Measurements from ENCODE around the gene RADIL. TPM values are rescaled to one million over a fixed set of nuclear protein-coding genes. Genes with fewer than 3 reads are reported as not detected.

Gene RADIL
- total RNA-seq, 6 donors from 2014 or later = 7.9 to 42.8 (median 13.0) TPM

DNA sequence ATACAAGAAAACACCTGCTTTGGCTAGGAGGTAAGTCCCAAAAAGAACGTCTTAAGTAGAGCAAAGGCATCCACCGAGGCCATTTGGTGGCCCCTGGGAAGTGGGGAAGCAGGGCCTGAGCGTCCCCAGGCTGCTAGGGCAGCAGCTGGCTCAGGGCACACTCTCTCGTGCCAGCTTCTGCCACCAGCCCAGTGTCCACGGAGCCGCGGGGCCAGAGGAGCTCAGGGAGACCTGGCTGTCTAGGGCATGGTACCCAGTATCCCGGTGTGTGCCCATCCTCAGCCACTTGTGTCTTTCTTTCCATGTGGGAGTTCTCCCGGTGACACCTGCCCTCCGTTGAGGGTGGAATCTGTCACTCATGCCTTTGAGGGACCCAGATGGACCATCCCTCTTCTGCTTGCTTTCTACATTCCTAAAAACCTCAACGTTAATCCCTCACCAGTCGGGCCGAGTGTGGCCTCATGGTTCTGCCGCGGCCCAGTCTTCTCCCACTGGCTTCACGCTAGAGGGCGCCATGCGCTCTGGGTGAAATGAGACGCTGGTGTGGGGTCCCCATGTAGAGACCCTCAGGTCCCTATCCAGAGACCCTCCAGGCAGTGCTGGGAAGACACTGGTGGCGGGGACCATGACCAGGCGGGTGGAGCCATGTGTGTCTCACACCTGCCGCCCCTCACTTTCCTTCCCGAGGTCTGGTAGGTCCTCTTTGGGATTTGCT is 117.6 kb downstream of the RADIL start:
- Histone ChIP-seq H3K36me3 (peaks cover 25 to 62% (median 45%) of the 10 kb centered on the region in 4 donors), H3K4me1 (peaks cover 0 to 10% (median 6%) of the 10 kb centered on the region in 4 donors), H3K27ac (no peak overlapping the region), H3K9me3 (no peaks in the 10 kb centered on the region), H3K4me3 (no peak overlapping the region), H3K27me3 (no peaks in the 10 kb centered on the region)
- ATAC-seq (ENCODE audit: low FRiP score in 2 of 2) = no peak
- 89 to 93% methylated on average over 21 to 23 of the region's 23 CpGs for WGBS, 2 donors
- TF ChIP-seq, protein P1, sequence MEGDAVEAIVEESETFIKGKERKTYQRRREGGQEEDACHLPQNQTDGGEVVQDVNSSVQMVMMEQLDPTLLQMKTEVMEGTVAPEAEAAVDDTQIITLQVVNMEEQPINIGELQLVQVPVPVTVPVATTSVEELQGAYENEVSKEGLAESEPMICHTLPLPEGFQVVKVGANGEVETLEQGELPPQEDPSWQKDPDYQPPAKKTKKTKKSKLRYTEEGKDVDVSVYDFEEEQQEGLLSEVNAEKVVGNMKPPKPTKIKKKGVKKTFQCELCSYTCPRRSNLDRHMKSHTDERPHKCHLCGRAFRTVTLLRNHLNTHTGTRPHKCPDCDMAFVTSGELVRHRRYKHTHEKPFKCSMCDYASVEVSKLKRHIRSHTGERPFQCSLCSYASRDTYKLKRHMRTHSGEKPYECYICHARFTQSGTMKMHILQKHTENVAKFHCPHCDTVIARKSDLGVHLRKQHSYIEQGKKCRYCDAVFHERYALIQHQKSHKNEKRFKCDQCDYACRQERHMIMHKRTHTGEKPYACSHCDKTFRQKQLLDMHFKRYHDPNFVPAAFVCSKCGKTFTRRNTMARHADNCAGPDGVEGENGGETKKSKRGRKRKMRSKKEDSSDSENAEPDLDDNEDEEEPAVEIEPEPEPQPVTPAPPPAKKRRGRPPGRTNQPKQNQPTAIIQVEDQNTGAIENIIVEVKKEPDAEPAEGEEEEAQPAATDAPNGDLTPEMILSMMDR (IDR thresholded peaks at IDR 0.05) = no peak
- no peak for TF ChIP-seq POLR2AphosphoS5 (IDR thresholded peaks at IDR 0.05)
- no peak for DNase-seq

DNA sequence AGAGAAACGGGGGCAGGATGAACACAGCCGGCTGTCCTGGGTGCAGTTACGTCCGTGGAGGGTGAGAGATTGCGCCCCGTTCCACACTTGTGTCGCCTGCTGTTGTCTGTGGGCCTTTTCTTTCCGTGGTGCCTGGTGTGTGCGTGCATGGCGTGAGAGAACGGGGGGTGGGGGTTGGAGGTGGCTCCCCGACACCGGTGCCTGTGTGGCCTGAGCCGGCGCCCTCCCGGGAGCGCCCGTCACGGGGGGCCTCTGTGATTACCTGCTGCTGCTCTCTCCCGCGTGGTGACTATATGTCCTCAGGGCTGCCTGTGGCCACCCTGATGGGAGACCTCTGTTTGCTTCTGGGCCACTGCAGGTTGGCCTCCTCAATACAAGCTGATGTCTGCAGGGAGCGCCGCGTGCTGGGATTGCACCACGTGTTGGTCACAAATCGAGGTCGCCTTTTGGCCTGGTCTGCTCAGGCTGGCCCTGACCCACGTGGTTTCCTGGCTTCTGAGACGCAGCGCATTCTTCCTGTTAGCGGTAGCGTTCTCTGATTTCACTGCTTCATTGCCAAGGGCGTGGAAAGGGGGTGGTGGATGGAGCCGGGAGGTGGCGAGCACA is 119.0 kb downstream of the RADIL start:
- DNase-seq = peak in 1 of 2 donors; percentile 80
- TF ChIP-seq POLR2A (IDR thresholded peaks at IDR 0.05) = no peak
- no peak for TF ChIP-seq EP300 (IDR thresholded peaks at IDR 0.05)
- TF ChIP-seq, protein P1 (IDR thresholded peaks at IDR 0.05) = no peak
- no peak for TF ChIP-seq POLR2AphosphoS5 (IDR thresholded peaks at IDR 0.05)

DNA sequence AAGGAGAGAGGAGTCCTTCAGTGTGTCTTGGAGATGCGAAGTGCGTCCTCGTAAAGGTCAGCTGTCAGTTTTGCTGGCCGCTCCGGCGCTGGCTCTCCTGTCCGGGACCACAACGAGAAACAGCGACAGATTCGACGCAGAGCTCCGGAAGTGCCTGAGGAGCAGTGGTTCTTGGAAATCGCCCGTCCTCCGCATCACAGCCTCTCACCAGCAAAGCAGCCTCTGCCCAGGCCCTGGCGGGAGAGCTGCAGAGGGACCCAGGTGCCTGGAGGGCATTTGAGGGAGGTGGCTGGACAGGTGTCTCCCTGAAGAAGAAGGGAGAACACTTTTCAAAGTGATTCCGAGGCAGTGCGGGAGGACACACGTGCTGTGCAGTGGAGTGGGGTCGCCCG is 119.7 kb downstream of the RADIL start:
- no peaks in the 10 kb centered on the region for H3K9me3 ChIP-seq
- peaks cover 39 to 83% (median 66%) of the 10 kb centered on the region in 4 donors for H3K36me3 ChIP-seq

More for the DNA sequence above, 119.0 kb downstream of the RADIL start:
- 85 to 86% methylated on average over 32 to 35 of the region's 35 CpGs for WGBS, 2 donors
- no peak for ATAC-seq (ENCODE audit: low FRiP score in 2 of 2)
- Histone ChIP-seq H3K27me3 (no peaks in the 10 kb centered on the region), H3K36me3 (peaks cover 33 to 76% (median 58%) of the 10 kb centered on the region in 4 donors), H3K9me3 (no peaks in the 10 kb centered on the region), H3K4me1 (peaks cover 0 to 3% (median under 1%) of the 10 kb centered on the region in 4 donors), H3K27ac (no peak overlapping the region), H3K4me3 (no peak overlapping the region)

DNA sequence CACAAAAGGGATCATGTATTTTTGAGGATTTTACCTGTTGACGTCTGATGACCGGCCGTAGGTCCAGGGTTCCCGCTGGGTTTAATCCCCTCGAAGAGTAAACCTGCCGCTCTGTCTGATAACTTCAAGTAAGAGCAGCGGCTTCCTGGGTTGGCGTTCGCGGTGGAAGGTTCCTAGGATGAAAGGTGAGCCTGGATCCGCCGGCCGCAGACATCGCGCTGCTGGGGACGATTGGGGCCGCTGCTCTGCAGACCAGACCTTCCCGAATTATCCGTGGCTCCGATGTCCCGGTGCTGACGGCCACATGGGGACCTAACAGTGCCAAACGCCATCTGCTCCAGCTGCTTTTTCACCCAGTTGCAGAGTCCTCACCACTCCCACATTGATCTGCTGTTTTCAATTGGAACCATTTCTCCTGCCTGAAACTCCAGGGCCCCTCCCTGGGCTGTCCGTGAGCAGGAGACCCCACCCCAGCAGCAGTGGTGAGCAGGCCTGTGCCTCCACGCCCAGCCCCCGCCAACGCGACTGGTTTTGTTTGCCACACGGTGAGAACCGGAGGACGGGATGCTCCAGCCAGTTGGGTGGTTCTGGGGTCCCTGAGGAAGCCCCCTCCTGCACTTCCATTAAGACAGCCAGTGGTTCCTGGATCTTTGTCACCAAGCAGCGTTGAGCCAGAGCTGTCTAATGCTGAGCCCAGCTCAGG is 120.3 kb downstream of the RADIL start:
- ATAC-seq (ENCODE audit: low FRiP score in 2 of 2) (no peak), DNase-seq (no peak)
- TF ChIP-seq, protein P1 (IDR thresholded peaks at IDR 0.05) = no peak
- TF ChIP-seq POLR2A (IDR thresholded peaks at IDR 0.05) (no peak), EP300 (IDR thresholded peaks at IDR 0.05) (no peak), POLR2AphosphoS5 (IDR thresholded peaks at IDR 0.05) (no peak)
- no peaks in the 10 kb centered on the region for H3K9me3 ChIP-seq
- whole genome bisulfite sequencing, 2 donors = 96 to 97% methylated on average over 32 of the region's 32 CpGs
- H3K4me3 ChIP-seq = no peak overlapping the region
- no peaks in the 10 kb centered on the region for H3K27me3 ChIP-seq
- no peak overlapping the region for H3K27ac ChIP-seq
- H3K4me1 ChIP-seq = no peaks in the 10 kb centered on the region
- peaks cover 39 to 87% (median 69%) of the 10 kb centered on the region in 4 donors for H3K36me3 ChIP-seq

More for the DNA sequence above, 119.7 kb downstream of the RADIL start:
- TF ChIP-seq POLR2AphosphoS5 (IDR thresholded peaks at IDR 0.05) = no peak
- TF ChIP-seq POLR2A (IDR thresholded peaks at IDR 0.05) = no peak
- no peak for TF ChIP-seq EP300 (IDR thresholded peaks at IDR 0.05)
- Histone ChIP-seq H3K4me3 (no peak overlapping the region), H3K4me1 (no peaks in the 10 kb centered on the region), H3K27me3 (no peaks in the 10 kb centered on the region), H3K27ac (no peak overlapping the region)
- WGBS, 2 donors = 96 to 97% methylated on average over 21 of the region's 21 CpGs
- ATAC-seq (ENCODE audit: low FRiP score in 2 of 2) = no peak
- no peak for DNase-seq

Measured in upper lobe of left lung (tissue), 6 donors.